MCF 10A (cell line): ENCODE results near the gene TGFB2. TPM values are rescaled to one million over a fixed set of nuclear protein-coding genes. Genes with fewer than 3 reads are reported as not detected.

Experiments
- BruUV-seq: library from RNA; stranded (reverse); fragments of 400-500 nt; replicated peaks from 2 replicates; lab custom pipeline; 2021; lab: Mats Ljungman, UMichigan
- CTCF ChIA-PET: fragments of 300-600 bp; sonication (Branson Sonifier 250); formaldehyde crosslinking; extraction: SDS; loops from one replicate; lab custom pipeline; 2021; ENCODE audit warnings: antibody characterized with exemption, inconsistent platforms; lab: Yijun Ruan, JAX
- POLR2A ChIA-PET: fragments of 300-600, 350-650 bp; sonication (Branson Sonifier 250); formaldehyde crosslinking; extraction: SDS; loops from one replicate; lab custom pipeline; 2020; ENCODE audit warnings: antibody characterized with exemption, inconsistent platforms; lab: Yijun Ruan, JAX
- DNase-seq: peaks from one replicate; pipeline ENCODE4 v3.0.0-alpha.2; 2018; ENCODE audit not compliant: unreplicated experiment
- H3K27ac Mint-ChIP-seq: one replicate; pipeline ENCODE4 v1.8.0; 2022; ENCODE audit warnings: mild to moderate bottlenecking, low read depth, mixed read lengths; ENCODE audit not compliant: unreplicated experiment
- H3K27me3 Mint-ChIP-seq: one replicate; pipeline ENCODE4 v1.8.0; 2022; ENCODE audit warnings: mixed read lengths; ENCODE audit not compliant: insufficient read depth, unreplicated experiment
- H3K36me3 Mint-ChIP-seq: one replicate; pipeline ENCODE4 v1.8.0; 2022; ENCODE audit warnings: mild to moderate bottlenecking, moderate library complexity, mixed read lengths; ENCODE audit not compliant: insufficient read depth, unreplicated experiment
- H3K4me1 Mint-ChIP-seq: one replicate; pipeline ENCODE4 v1.8.0; 2022; ENCODE audit warnings: mixed read lengths; ENCODE audit not compliant: insufficient read depth, unreplicated experiment
- H3K4me3 Mint-ChIP-seq: one replicate; pipeline ENCODE4 v1.8.0; 2022; ENCODE audit warnings: mild to moderate bottlenecking, moderate library complexity, mixed read lengths; ENCODE audit not compliant: unreplicated experiment
- H3K9me3 Mint-ChIP-seq: one replicate; pipeline ENCODE4 v1.8.0; 2022; ENCODE audit warnings: mixed read lengths; ENCODE audit not compliant: unreplicated experiment
- CTCF ChIP-seq: fragments of 200-600 bp; IDR thresholded peaks from one replicate; pipeline ENCODE4 v1.8.0; 2022; ENCODE audit warnings: antibody characterized with exemption, mild to moderate bottlenecking; ENCODE audit not compliant: unreplicated experiment
- intact Hi-C: fragments of 100-400 bp; cut with micrococcal nuclease; formaldehyde crosslinking; loops from 2 replicates; pipeline ENCODE4 v1.14.1; 2022
- total RNA-seq: library from RNA; stranded (reverse); gene quantifications from 2 replicates; pipeline ENCODE4 v1.2.3, GENCODE V29; 2022

Gene TGFB2
- total RNA-seq, 1 experiment from 2014 or later: 6.3 TPM

GRCh38 chr1:218400624-218401023 is 55.5 kb downstream of the TGFB2 start:
- Mint-ChIP-seq H3K27ac (no peak overlapping the region), H3K4me1 (peaks cover 10% of the 10 kb centered on the region), H3K9me3 (no peaks in the 10 kb centered on the region), H3K27me3 (no peaks in the 10 kb centered on the region), H3K4me3 (no peak overlapping the region), H3K36me3 (no peaks in the 10 kb centered on the region)
- no peak for TF ChIP-seq CTCF
- BruUV-seq: no TSS peak
- ChIA-PET CTCF (interaction anchor here (0.7 to 1.2 kb wide), 3 partner anchors 69 to 190 kb away, joined by 3 read pairs; no protein-coding TSS in a partner anchor), POLR2A (no interaction called here)
- intact Hi-C loops: loop anchor here (1.0 to 5.0 kb wide), 2 partner anchors 13 to 37 kb away; no protein-coding TSS in a partner anchor
- no peak for DNase-seq

- no peak for TF ChIP-seq CTCF
- Mint-ChIP-seq H3K27ac (no peak overlapping the region), H3K27me3 (no peaks in the 10 kb centered on the region), H3K4me3 (no peak overlapping the region), H3K4me1 (peaks cover 10% of the 10 kb centered on the region), H3K9me3 (no peaks in the 10 kb centered on the region), H3K36me3 (no peaks in the 10 kb centered on the region)
- BruUV-seq: no TSS peak
- POLR2A ChIA-PET: interaction anchor here (0.6 to 1.6 kb wide), 2 partner anchors 9 to 17 kb away, joined by 3 to 4 read pairs; no protein-coding TSS in a partner anchor
- no peak for DNase-seq
- CTCF ChIA-PET: interaction anchor here (0.7 to 1.1 kb wide), 4 partner anchors 16 to 493 kb away, joined by 3 to 4 read pairs (median 3); no protein-coding TSS in a partner anchor
- intact Hi-C loops: loop anchor here (1.0 to 5.0 kb wide), 2 partner anchors 12 to 36 kb away; no protein-coding TSS in a partner anchor
Measured at GRCh38 chr1:218401441-218401997, 56.4 kb downstream of the TGFB2 start.

GRCh38 chr1:218401998-218402785 is 57.1 kb downstream of the TGFB2 start:
- H3K4me3 Mint-ChIP-seq: no peak overlapping the region
- intact Hi-C loops: loop anchor here (1.0 to 5.0 kb wide), 2 partner anchors 11 to 35 kb away; no protein-coding TSS in a partner anchor

More at GRCh38 chr1:218401998-218402785, 57.1 kb downstream of the TGFB2 start:
- H3K9me3 Mint-ChIP-seq: no peaks in the 10 kb centered on the region
- POLR2A ChIA-PET: interaction anchor here (0.6 to 1.6 kb wide), 3 partner anchors 9 to 1335 kb away, joined by 3 to 4 read pairs (median 3); no protein-coding TSS in a partner anchor
- CTCF ChIA-PET: interaction anchor here (0.7 to 1.1 kb wide), 3 partner anchors 16 to 492 kb away, joined by 3 to 4 read pairs (median 3); no protein-coding TSS in a partner anchor
- H3K4me1 Mint-ChIP-seq: peaks cover 10% of the 10 kb centered on the region
- DNase-seq: no peak
- TF ChIP-seq CTCF: no peak
- no peak overlapping the region for H3K27ac Mint-ChIP-seq
- no TSS peak for BruUV-seq
- no peaks in the 10 kb centered on the region for H3K27me3 Mint-ChIP-seq
- no peaks in the 10 kb centered on the region for H3K36me3 Mint-ChIP-seq
